NCI-H187 treated with DMSO at 0.1 percent for 48 hours (cell line): Measurements from ENCODE around the gene GNG8.

Experiments used
- DNase-seq: peaks from one replicate; lab custom pipeline; 2025; lab: John Stamatoyannopoulos, UW

Gene GNG8

GRCh38 chr19:46618670-46619231 lies 17.3 kb downstream of the GNG8 start:
- no peak for DNase-seq

- DNase-seq = no peak
Observed at GRCh38 chr19:46617601-46618000, 18.4 kb downstream of the GNG8 start.

- no peak for DNase-seq
Observed at GRCh38 chr19:46616631-46617322, 19.2 kb downstream of the GNG8 start.

- no peak for DNase-seq
Observed at GRCh38 chr19:46615966-46616365, 20.0 kb downstream of the GNG8 start.

DNA sequence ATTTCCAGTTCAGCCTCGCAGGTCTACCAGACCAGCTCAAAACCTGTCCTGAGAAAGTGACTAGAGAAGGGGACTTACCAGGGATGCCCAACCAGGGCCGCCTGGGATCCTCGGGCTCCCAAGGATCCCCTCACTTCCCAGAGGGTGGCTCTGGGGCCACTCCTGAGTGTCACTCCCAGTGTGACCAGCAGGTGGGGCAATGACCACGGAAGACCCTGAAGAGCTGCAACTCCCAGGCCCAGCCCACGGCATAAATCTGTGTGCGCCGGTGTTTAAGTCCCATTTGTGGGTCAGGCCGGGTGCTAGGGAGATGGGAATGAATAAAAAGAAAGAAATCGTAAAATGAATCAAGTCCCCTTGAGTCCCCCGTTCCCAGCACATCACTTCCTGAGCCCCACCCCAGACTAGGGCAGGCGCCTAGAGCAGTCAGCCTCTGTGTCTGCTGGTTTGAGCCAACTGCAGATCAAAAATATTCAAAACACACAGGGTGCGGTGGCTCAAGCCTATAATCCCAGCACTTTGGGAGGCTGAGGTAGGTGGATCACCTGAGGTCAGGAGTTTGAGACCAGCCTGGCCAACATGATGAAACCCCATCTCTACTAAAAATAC lies 21.8 kb downstream of the GNG8 start:
- DNase-seq = peak; percentile 17

GRCh38 chr19:46613525-46613924 lies 22.5 kb downstream of the GNG8 start:
- no peak for DNase-seq

DNA sequence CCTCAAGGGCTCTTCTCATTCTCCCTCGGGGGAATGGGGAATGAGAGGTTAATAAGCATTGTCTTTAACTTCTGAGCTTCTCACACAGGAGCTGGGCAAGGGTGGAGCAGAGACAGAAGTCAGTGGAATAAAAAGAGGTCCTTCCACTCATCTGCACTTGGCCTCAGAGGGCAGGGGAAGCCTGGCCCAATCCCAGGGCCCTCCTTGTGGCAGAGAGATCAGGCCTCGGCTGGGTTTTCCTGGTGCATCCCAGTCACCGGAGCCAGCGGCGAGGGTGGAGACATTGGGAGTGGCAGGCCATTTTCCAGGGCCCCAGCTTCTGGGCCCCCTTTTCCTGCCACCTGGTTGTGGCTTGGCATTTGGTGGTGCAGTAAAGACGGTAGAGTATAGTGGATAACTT lies 24.2 kb downstream of the GNG8 start:
- DNase-seq = no peak

DNA sequence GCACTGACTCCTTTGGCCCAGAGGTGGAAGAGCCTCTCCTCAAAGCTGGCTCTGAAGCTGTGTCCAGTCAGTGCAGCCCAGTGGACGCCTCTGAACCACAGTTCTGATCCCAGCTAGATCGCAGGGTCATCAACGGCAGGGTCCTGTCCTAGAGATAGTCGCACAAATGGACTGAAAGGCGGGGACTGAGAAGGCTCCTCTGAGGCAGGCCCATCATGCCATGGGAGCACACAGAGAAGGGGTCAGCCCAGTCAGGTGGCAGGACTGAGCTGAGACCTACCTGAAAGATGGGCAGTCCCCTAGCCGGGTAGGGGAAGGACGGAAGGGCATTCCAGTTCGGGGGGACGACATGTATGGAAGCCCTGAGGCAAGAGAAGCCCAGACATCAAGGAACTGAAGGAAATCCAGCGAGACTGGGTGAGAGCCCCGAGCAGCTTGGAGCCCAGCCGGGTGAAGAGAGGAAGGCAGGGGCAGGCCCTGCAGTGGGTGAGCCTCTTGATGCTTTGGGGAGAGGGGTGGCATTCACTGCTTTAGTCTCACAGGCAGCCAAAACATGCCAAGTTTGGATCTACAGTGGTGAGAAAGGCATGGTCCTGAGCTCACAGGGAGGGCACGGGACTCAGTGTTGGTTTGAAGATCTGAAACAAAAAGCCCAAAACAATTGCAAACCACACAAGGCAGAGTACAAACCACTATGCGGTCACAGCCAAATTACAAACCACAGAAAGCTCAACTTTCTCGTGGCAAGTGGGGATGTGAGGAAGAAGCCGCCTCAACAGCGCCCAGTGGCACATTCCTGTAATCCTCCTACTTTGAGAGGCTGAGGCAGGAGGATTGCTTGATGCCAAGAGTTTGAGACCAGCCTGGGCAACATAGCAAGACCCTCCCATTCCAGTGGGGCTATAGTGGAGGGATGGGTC lies 24.9 kb downstream of the GNG8 start:
- DNase-seq = no peak

DNA sequence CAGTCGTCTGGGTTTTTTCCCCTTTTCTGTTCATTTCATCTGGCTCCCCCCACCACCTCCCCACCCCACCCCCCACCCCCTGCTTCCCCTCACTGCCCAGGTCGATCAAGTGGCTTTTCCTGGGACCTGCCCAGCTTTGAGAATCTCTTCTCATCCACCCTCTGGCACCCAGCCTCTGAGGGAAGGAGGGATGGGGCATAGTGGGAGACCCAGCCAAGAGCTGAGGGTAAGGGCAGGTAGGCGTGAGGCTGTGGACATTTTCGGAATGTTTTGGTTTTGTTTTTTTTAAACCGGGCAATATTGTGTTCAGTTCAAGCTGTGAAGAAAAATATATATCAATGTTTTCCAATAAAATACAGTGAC lies 25.6 kb downstream of the GNG8 start:
- no peak for DNase-seq

- no peak for DNase-seq
Observed at GRCh38 chr19:46609511-46610412, 26.2 kb downstream of the GNG8 start.

GRCh38 chr19:46608581-46609345 lies 27.2 kb downstream of the GNG8 start:
- DNase-seq = no peak

- DNase-seq = no peak
Observed at GRCh38 chr19:46608178-46608577, 27.8 kb downstream of the GNG8 start.

DNA sequence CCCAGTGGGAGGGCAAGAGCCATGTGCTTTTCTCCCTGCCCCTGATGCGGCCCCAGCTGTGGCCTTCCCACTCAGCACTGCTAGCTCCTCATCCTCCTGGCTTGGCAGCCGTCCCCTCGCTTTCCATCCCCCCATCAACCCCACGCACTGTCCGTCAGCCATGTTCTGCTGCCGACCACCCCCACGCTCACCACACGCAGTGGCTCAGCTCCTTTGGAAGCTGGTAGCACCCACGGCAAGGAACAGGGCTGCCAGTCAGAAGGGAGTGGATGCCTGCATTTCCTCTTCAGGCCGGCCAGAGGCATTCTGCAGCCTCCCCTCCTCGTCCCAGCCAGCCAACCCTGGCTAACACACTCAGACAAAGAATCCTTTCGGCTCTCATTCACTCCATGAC lies 28.6 kb downstream of the GNG8 start:
- no peak for DNase-seq

GRCh38 chr19:46606681-46607447 lies 29.1 kb downstream of the GNG8 start:
- DNase-seq = no peak

GRCh38 chr19:46606019-46606418 lies 30.0 kb downstream of the GNG8 start:
- DNase-seq = no peak

GRCh38 chr19:46605356-46605821 lies 30.6 kb downstream of the GNG8 start:
- no peak for DNase-seq

DNA sequence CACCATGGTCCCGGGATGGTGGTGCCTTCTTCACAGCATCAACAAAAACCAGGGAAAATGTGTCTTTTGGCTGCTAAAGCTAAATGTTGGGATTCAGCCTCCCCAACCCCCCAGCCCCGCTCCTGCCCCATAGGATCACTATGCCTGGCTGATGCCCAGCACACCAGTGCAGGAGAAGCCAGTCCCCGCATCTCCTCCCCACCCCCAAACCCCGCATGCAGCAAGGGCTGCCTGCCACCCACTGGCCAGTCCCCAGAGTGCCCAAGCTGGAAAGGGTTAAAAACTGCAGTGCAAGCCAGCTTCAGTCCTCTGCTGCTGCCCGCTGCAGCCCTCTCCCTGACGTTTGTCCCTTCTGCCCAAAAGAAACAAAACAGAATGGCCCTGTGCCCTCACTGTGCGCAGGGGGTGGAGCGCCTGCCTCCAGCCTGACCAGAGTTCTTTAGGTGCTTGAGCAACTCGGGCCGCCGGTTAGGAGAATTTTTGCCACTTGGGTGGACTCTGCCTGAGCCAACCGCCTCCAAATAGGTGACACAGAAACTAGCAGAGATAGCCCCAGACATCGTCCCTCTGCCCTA lies 31.1 kb downstream of the GNG8 start:
- no peak for DNase-seq

DNA sequence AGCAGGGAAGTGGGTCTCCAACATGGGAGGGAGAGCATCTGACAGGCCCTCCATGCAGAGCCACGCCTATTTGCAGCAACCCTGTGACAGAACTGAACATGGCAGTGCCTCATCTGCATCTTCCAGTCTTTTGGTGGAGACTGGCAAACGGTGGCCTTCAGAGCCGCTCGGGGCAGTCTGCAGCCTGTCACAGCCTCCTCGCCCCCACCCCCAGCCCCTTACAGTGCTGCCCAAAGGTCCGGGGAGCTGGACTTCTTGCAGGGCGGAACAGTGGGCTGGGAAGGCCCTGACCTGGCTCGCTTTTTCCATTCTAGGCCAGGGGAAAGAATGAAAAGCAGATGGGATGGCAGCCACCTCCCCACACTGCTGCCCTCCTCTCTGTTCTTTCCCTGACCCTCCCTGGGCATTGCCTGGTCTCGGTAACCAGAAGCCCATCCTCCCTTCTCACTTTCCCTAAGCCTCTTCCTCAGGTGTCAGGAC lies 32.2 kb downstream of the GNG8 start:
- no peak for DNase-seq

DNA sequence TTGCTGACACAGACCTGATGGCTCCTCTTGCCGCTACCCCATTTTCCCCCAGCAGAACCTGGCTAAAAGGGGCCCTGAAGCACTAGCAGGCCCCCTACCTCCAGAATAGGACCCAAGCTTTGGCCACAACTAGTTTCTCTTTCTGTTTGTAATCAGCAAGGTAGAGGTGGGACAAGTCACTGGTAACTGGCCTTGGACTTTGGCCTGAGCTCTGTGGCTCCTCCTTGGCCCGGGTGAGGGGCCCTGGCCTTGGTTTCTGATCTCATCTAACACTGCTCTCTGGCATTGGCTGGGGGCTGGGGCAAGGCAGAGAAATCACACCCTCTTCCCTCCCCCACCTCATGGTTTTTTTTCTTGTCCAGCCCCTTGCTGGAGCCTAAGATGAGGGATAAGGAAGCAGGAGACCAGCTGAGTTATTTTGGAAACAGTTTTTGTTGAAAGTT lies 32.8 kb downstream of the GNG8 start:
- DNase-seq = no peak
